Measurements from ENCODE around the gene RAET1E.
A peak's percentile ranks its signal among the peaks of the same experiment; 100 is the strongest.
"Not testable (repeated sequence)": the region's sequence is repeated elsewhere in the genome, so short reads cannot be mapped to it uniquely, and the experiment has no call there.

The RAET1E gene

DNA sequence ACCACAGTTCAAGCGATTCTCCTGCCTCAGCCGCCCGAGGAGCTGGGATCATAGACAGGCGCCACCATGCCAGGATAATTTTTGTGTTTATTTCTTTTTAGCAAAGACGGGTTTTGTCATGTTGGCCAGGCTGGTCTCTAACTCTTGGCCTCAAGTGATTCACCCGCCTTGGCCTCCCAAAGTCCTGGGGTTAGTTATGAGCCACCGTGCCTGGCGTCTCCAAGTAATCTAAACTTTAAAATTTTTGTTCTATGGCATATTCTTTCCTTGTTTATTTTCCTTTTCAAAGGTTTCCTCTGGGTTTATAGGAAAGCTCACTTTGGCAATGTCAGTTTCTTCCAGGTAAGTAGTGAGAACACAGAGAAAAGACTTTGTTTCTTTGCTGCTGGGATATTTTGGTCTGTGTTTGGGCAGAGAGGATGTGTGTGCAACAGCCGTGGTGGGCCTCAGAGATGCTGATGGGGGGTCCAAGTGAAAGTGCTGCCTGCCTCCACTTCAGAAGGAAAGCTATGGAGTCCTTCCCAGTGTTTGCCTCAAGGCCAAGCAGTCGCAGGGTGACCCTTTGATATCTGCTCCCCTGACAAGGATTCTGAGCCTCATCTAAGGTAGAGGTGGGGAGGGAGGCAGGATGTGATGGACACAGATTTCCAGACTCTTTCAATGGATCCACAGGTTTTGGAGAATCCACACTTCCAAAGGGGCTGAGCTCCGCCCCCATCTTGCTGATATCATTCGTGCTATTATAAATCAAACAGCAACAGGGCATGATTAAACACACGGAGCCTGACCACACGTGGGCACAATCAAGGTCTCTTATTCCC, 36.1 kb downstream of the RAET1E start:
- no peak for DNase-seq (ENCODE audit: low read depth)

GRCh38 chr6:149860834-149861602, 36.9 kb downstream of the RAET1E start:
- DNase-seq (ENCODE audit: low read depth) = no peak

GRCh38 chr6:149860513-149860833, 37.4 kb downstream of the RAET1E start:
- no peak for DNase-seq (ENCODE audit: low read depth)

GRCh38 chr6:149859938-149860337, 38.0 kb downstream of the RAET1E start:
- no peak for DNase-seq (ENCODE audit: low read depth)

- no peak for DNase-seq (ENCODE audit: low read depth)
These were observed 38.5 kb downstream of the RAET1E start for GRCh38 chr6:149859368-149859767.

- no peak for DNase-seq (ENCODE audit: low read depth)
These were observed 40.4 kb downstream of the RAET1E start for GRCh38 chr6:149857541-149857940.

GRCh38 chr6:149856256-149856994, 41.5 kb downstream of the RAET1E start:
- DNase-seq (ENCODE audit: low read depth) = no peak

DNA sequence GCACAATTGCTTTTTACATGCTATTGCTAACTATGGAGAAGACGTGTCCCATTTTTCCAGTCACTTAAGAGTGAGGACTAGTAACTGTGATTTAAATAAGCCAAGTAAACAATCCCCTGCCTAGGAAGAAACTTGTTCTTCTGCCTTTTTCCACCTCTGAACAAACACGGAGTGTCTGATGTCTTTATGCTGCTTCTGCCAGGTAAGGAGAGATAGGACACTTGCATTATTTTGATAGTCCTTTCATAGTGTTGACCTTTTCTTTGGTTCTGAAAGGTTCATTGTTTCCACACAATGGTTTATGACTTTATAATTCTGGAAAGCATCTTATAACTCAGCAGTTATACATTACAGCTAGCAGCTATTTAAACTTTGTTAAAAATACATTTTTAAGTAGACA, 42.2 kb downstream of the RAET1E start:
- peak; percentile 29 for DNase-seq (ENCODE audit: low read depth)

GRCh38 chr6:149855040-149855654, 42.8 kb downstream of the RAET1E start:
- peak; percentile 96 for DNase-seq (ENCODE audit: low read depth)

DNA sequence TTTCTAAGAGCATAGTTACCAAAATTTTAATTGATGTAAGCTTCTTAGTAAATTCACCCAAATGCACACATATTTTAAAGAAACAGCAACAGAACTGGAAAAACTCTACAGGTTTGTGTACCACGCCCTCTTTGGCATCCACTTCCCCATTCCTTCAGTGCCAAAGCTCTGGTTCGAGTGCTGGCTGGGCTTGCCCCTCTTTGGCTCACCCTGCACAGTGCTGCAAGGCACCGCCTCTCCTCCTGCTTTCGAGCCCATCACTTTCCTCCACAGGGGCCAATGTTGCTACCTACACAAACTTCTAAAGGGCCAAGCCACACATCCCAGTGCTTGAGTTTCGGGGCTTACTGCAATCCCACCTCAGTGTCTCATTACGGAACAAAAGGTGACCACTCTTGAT, 43.4 kb downstream of the RAET1E start:
- peak; percentile 53 for DNase-seq (ENCODE audit: low read depth)

- not testable (repeated sequence) for DNase-seq (ENCODE audit: low read depth)
These were observed 43.9 kb downstream of the RAET1E start for GRCh38 chr6:149854017-149854416.

GRCh38 chr6:149852881-149853280, 45.0 kb downstream of the RAET1E start:
- no peak for DNase-seq (ENCODE audit: low read depth)

DNA sequence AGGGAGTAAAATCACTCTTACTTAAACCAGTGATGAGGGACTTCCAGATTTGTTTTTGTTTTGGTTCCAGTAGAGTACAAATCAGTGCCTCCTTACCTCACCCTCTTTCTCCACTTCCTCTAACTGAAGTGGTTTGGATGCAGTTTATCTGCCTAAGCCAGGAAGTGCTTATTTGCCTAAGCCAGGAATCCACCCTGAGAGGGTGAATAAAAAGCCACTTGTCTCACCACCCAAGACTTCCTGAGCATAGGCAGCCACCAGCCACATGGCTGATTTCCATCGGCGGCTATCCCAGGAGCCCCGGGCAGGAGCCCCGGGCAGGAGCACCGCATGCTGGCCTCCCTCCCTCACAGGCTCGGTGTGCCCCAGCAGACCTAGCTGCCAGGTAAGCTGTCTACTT, 45.7 kb downstream of the RAET1E start:
- no peak for DNase-seq (ENCODE audit: low read depth)

DNA sequence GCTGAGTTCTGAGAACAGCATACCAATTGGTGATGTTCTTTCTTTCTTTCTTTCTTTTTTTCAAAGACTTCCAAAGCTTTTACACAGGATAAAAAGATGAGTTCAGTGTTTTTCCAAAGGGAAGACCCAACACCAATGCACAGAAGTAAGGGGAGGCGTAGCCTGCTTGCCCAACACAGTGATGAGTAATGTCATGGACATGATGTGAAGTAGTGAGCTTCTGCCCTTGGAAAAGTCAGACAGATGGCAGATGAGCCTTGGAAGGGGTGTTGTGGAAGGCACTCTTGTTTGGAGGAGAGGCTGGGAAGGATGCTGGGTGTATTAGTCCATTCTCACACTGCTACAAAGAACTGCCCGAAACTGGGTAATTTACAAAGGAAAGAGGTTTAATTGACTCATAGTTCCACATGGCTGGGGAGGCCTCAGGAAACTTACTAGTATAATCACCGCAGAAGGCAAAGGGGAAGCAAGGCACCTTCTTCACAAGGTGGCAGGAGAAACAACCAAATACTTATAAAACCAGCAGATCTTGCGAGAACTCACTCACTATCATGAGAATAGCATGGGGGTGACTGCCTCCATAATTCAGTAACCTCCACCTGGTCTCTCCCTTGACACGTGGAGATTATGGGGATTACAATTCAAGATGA, 46.3 kb downstream of the RAET1E start:
- DNase-seq (ENCODE audit: low read depth) = no peak

DNA sequence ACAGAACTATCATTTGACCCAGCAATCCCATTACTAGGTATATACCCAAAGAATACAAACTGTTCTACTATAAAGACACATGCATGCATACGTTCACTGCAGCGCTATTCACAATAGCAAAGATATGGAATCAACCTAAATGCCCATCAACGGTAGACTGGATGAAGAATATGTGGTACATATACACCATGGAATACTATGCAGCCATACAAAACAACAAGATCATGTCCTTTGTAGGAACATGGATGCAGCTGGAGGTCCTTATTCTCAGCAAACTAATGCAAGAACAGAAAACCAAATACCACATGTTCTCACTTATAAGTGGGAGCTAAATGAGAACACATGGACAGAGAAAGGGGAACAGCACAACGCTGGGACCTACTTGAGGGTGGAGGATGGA, 49.6 kb downstream of the RAET1E start:
- not testable (repeated sequence) for DNase-seq (ENCODE audit: low read depth)
